Measurements from ENCODE around the gene ERICH3. TPM values are rescaled to one million over a fixed set of nuclear protein-coding genes. Genes with fewer than 3 reads are reported as not detected.

ERICH3 gene
- total RNA-seq, 1 experiment from 2014 or later, result not detected

DNA sequence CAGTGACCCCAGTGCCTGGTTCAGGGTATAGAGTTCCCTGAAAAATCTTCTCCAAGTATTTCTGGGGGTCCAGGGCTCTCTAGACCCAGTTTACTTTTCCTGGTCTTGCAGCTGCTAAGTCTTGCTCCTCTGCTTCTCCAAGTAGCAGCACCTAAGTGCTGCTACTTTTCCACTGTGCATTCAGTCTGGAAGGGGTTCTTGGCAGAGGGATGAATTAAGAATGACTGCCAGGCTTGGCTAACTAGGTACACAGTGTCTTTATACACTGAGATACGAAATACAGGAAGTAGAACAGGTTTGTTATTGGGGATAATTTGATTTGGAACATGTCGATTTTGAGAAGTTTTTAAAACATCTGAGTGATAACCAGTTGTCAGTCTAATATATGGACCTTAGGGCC, 24.2 kb upstream of the ERICH3 start:
- H3K27me3 ChIP-seq (ENCODE audit: insufficient read depth, low read length), result no peaks in the 10 kb centered on the region
- no peak for DNase-seq
- H2BK5ac ChIP-seq (ENCODE audit: insufficient read length, low read length), result no peak overlapping the region
- Mint-ChIP-seq H3K4me3 (no peak overlapping the region), H3K27ac (no peak overlapping the region), H3K27me3 (ENCODE audit: low read depth) (no peaks in the 10 kb centered on the region; the same call in 1 of the 2 replicates), H3K36me3 (ENCODE audit: insufficient read depth in 1 of 3, low read depth in 3 of 3) (no peaks in the 10 kb centered on the region), H3K9me3 (no peaks in the 10 kb centered on the region), H3K4me1 (no peaks in the 10 kb centered on the region)
- no peak overlapping the region for H3K18ac ChIP-seq (ENCODE audit: insufficient read length, low read depth, low read length)
- H3K79me1 ChIP-seq (ENCODE audit: insufficient read depth, low read depth, low read length, poor library complexity, severe bottlenecking), result no peaks in the 10 kb centered on the region
- no peaks in the 10 kb centered on the region for H3K9me3 ChIP-seq (ENCODE audit: control insufficient read depth, low read depth, low read length)
- WGBS (ENCODE audit: extremely low coverage, insufficient read length, low lambda C conversion rate), result no CpG with 5 or more reads among the region's 2 CpGs
- H3K14ac ChIP-seq (ENCODE audit: insufficient read depth, low read length), result no peak overlapping the region
- no peak overlapping the region for H2BK120ac ChIP-seq (ENCODE audit: low read depth, low read length, poor library complexity, severe bottlenecking)
- no peaks in the 10 kb centered on the region for H4K20me1 ChIP-seq (ENCODE audit: control insufficient read depth, insufficient read depth, insufficient read length)
- H3K9ac ChIP-seq (ENCODE audit: extremely low read depth, insufficient read length, low read length), result no peak overlapping the region
- H3K4me1 ChIP-seq (ENCODE audit: insufficient read depth, low read length), result no peaks in the 10 kb centered on the region
- H3T11ph ChIP-seq (ENCODE audit: low read length), result no peak overlapping the region
- H3K79me2 ChIP-seq (ENCODE audit: insufficient read depth, low read length), result no peaks in the 10 kb centered on the region
- no peak overlapping the region for H2AK5ac ChIP-seq (ENCODE audit: insufficient read length, low read length)
- H4K5ac ChIP-seq (ENCODE audit: insufficient read length, low read depth, low read length), result no peak overlapping the region
- TF ChIP-seq, protein P1, sequence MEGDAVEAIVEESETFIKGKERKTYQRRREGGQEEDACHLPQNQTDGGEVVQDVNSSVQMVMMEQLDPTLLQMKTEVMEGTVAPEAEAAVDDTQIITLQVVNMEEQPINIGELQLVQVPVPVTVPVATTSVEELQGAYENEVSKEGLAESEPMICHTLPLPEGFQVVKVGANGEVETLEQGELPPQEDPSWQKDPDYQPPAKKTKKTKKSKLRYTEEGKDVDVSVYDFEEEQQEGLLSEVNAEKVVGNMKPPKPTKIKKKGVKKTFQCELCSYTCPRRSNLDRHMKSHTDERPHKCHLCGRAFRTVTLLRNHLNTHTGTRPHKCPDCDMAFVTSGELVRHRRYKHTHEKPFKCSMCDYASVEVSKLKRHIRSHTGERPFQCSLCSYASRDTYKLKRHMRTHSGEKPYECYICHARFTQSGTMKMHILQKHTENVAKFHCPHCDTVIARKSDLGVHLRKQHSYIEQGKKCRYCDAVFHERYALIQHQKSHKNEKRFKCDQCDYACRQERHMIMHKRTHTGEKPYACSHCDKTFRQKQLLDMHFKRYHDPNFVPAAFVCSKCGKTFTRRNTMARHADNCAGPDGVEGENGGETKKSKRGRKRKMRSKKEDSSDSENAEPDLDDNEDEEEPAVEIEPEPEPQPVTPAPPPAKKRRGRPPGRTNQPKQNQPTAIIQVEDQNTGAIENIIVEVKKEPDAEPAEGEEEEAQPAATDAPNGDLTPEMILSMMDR (conservative IDR thresholded peaks at IDR 0.05), result no peak
- no peak overlapping the region for H4K91ac ChIP-seq (ENCODE audit: insufficient read length, low read depth, low read length)
- H2BK20ac ChIP-seq (ENCODE audit: low read depth, low read length, poor library complexity, severe bottlenecking), result no peak overlapping the region
- H4K8ac ChIP-seq (replicated peaks; ENCODE audit: insufficient read length, low read depth, low read length), result no peak overlapping the region
- no peaks in the 10 kb centered on the region for H3K23me2 ChIP-seq (ENCODE audit: insufficient read length, low read depth, low read length, poor library complexity, severe bottlenecking)
- H2AFZ ChIP-seq (ENCODE audit: low read length), result no peak overlapping the region
- no peak overlapping the region for H3K23ac ChIP-seq (ENCODE audit: insufficient read length, low read depth, low read length)
- no peak overlapping the region for H2BK15ac ChIP-seq (ENCODE audit: low read depth, low read length)
- no peak overlapping the region for H3K4me2 ChIP-seq (ENCODE audit: insufficient read depth, insufficient read length, low read length)
- H3K27ac ChIP-seq (ENCODE audit: insufficient read length, low read depth, low read length), result no peak overlapping the region
- H2BK12ac ChIP-seq (ENCODE audit: insufficient read length, low read depth, low read length), result no peak overlapping the region
- H3K4ac ChIP-seq (ENCODE audit: low read depth, low read length), result no peak overlapping the region
- H3K56ac ChIP-seq (ENCODE audit: insufficient read length, low read depth, low read length), result no peak overlapping the region

Data from H9 (cell line).